ACHN (cell line): ENCODE data around the gene ST6GALNAC4.

Source experiments
- DNase-seq: peaks from one replicate; pipeline ENCODE4 v3.0.0-alpha.2; 2015
- in situ Hi-C: cut with HindIII; loops from 2 replicates; pipeline ENCODE4 v1.10.0; 2017; ENCODE audit warnings: low sequenced_read_pairs, low pct_ligation_motif_present, low pct_unique_long_range_greater_than_20kb

The ST6GALNAC4 gene

GRCh38 chr9:127916720-127917581 is at the start of gene ST6GALNAC4:
Gene ST6GALNAC4, minus strand, starts transcription at chr9:127917041. Its CDS starts 622 bp downstream, at chr9:127916419.
- peak; percentile 85 for DNase-seq
- in situ Hi-C loops = no loop called here

- in situ Hi-C loops = no loop called here
- no peak for DNase-seq
Measured at GRCh38 chr9:127965953-127966352, 49.1 kb upstream of the ST6GALNAC4 start.

GRCh38 chr9:127963359-127964064 is 46.7 kb upstream of the ST6GALNAC4 start:
- in situ Hi-C loops = no loop called here
- DNase-seq = no peak

- in situ Hi-C loops = no loop called here
- DNase-seq = no peak
Measured at GRCh38 chr9:127963041-127963358, 46.2 kb upstream of the ST6GALNAC4 start.

- in situ Hi-C loops = no loop called here
- no peak for DNase-seq
Measured at GRCh38 chr9:127962278-127962677, 45.4 kb upstream of the ST6GALNAC4 start.

- in situ Hi-C loops = no loop called here
- no peak for DNase-seq
Measured at GRCh38 chr9:127961613-127962155, 44.8 kb upstream of the ST6GALNAC4 start.

- in situ Hi-C loops = no loop called here
- no peak for DNase-seq
Measured at GRCh38 chr9:127961155-127961490, 44.3 kb upstream of the ST6GALNAC4 start.

- DNase-seq = no peak
- in situ Hi-C loops = no loop called here
Measured at GRCh38 chr9:127960410-127961154, 43.7 kb upstream of the ST6GALNAC4 start.

GRCh38 chr9:127959841-127960409 is 43.1 kb upstream of the ST6GALNAC4 start:
- no peak for DNase-seq
- in situ Hi-C loops = no loop called here

GRCh38 chr9:127959398-127959797 is 42.6 kb upstream of the ST6GALNAC4 start:
- no peak for DNase-seq
- in situ Hi-C loops = no loop called here

GRCh38 chr9:127958728-127959127 is 41.9 kb upstream of the ST6GALNAC4 start:
- no peak for DNase-seq
- in situ Hi-C loops = no loop called here

GRCh38 chr9:127955294-127956015 is 38.6 kb upstream of the ST6GALNAC4 start:
- peak; percentile 70 for DNase-seq
- in situ Hi-C loops = no loop called here

- in situ Hi-C loops = no loop called here
- DNase-seq = no peak
Measured at GRCh38 chr9:127954831-127955293, 38.0 kb upstream of the ST6GALNAC4 start.

GRCh38 chr9:127953768-127954505 is 37.1 kb upstream of the ST6GALNAC4 start:
- no peak for DNase-seq
- in situ Hi-C loops = no loop called here

- in situ Hi-C loops = no loop called here
- no peak for DNase-seq
Measured at GRCh38 chr9:127953154-127953553, 36.3 kb upstream of the ST6GALNAC4 start.

- no peak for DNase-seq
- in situ Hi-C loops = no loop called here
Measured at GRCh38 chr9:127950513-127951289, 33.9 kb upstream of the ST6GALNAC4 start.
